Mucosa of descending colon (tissue), 3 donors: ENCODE measurements around the gene GALNS. TPM values are rescaled to one million over a fixed set of nuclear protein-coding genes. Genes with fewer than 3 reads are reported as not detected.
"Not testable (repeated sequence)": the region's sequence is repeated elsewhere in the genome, so short reads cannot be mapped to it uniquely, and the experiment has no call there.

Experiments
- ATAC-seq: fragments of 200-7000 bp; cut with Tn5 transposase; one replicate; pipeline ENCODE4 v1.9.1; 2020; ENCODE audit warnings: mild to moderate bottlenecking, moderate library complexity
- DNase-seq, 3 donors: peaks; one replicate each; pipeline ENCODE4 v3.0.0-alpha.2; 2020
- H3K36me3 ChIP-seq: fragments of 200-600 bp; one replicate; pipeline ENCODE4 v1.8.0; 2021; ENCODE audit warnings: low read depth, mild to moderate bottlenecking
- H3K4me1 ChIP-seq: fragments of 200-600 bp; one replicate; pipeline ENCODE4 v1.8.0; 2021; ENCODE audit warnings: low read depth, mild to moderate bottlenecking
- H3K4me3 ChIP-seq: fragments of 200-600 bp; one replicate; pipeline ENCODE4 v1.8.0; 2021; ENCODE audit warnings: mild to moderate bottlenecking
- H3K9me3 ChIP-seq: fragments of 200-600 bp; one replicate; pipeline ENCODE4 v1.8.0; 2021; ENCODE audit warnings: mild to moderate bottlenecking
- intact Hi-C, 2 donors: fragments of 100-400 bp; cut with DNase I in 1 of 2; cut with micrococcal nuclease in 1 of 2; formaldehyde crosslinking; loops; one replicate each; pipeline versions ENCODE4 v1.11.0 to v1.11.1; 2022; cut with DNase I, micrococcal nuclease
- total RNA-seq, 3 donors: library from RNA; stranded (reverse); fragmentation: NEBNext Ultra II Directional in 2 of 3; extraction: Animal tissue kit (Norgen Biotek cat#: 25700) in 2 of 3; gene quantifications; one replicate each; pipeline versions ENCODE4 v1.2.1 to v1.2.4, GENCODE V29; 2021 to 2023
- TF ChIP-seq, protein P1 (sequence below): fragments of 200-600 bp; IDR thresholded peaks from one replicate; pipeline ENCODE4 v1.8.0; 2022; ENCODE audit warnings: antibody characterized with exemption, mild to moderate bottlenecking
- donor health status: DM: no; HTN: no; CAD: no; lungs with moderate emphysema.
- donor health status: DM: no; HTN: no; CAD: no.
- donor health status: DM: no; HTN: yes; CAD: no.

The GALNS gene
- total RNA-seq, 3 donors from 2014 or later: 37.4 to 65.3 (median 44.0) TPM

- Histone ChIP-seq H3K4me1 (no peaks in the 10 kb centered on the region), H3K9me3 (no peaks in the 10 kb centered on the region), H3K4me3 (no peak overlapping the region), H3K36me3 (no peaks in the 10 kb centered on the region)
- no peak for ATAC-seq
- no peak for DNase-seq
- TF ChIP-seq, protein P1, sequence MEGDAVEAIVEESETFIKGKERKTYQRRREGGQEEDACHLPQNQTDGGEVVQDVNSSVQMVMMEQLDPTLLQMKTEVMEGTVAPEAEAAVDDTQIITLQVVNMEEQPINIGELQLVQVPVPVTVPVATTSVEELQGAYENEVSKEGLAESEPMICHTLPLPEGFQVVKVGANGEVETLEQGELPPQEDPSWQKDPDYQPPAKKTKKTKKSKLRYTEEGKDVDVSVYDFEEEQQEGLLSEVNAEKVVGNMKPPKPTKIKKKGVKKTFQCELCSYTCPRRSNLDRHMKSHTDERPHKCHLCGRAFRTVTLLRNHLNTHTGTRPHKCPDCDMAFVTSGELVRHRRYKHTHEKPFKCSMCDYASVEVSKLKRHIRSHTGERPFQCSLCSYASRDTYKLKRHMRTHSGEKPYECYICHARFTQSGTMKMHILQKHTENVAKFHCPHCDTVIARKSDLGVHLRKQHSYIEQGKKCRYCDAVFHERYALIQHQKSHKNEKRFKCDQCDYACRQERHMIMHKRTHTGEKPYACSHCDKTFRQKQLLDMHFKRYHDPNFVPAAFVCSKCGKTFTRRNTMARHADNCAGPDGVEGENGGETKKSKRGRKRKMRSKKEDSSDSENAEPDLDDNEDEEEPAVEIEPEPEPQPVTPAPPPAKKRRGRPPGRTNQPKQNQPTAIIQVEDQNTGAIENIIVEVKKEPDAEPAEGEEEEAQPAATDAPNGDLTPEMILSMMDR: no peak
- intact Hi-C loops: no loop called here
Measured at GRCh38 chr16:88892065-88892464, 35.3 kb upstream of the GALNS start.

- no peak for DNase-seq
- Histone ChIP-seq H3K4me1 (no peaks in the 10 kb centered on the region), H3K9me3 (no peaks in the 10 kb centered on the region), H3K36me3 (no peaks in the 10 kb centered on the region), H3K4me3 (no peak overlapping the region)
- no peak for ATAC-seq
- TF ChIP-seq, protein P1: no peak
- intact Hi-C loops: no loop called here
Measured at GRCh38 chr16:88891083-88891482, 34.3 kb upstream of the GALNS start.

- ATAC-seq, H3K4me3 ChIP-seq, H3K4me1 ChIP-seq, DNase-seq, H3K9me3 ChIP-seq, intact Hi-C loops, H3K36me3 ChIP-seq: not testable (repeated sequence)
Measured at GRCh38 chr16:88889702-88890352, 33.1 kb upstream of the GALNS start.

DNA sequence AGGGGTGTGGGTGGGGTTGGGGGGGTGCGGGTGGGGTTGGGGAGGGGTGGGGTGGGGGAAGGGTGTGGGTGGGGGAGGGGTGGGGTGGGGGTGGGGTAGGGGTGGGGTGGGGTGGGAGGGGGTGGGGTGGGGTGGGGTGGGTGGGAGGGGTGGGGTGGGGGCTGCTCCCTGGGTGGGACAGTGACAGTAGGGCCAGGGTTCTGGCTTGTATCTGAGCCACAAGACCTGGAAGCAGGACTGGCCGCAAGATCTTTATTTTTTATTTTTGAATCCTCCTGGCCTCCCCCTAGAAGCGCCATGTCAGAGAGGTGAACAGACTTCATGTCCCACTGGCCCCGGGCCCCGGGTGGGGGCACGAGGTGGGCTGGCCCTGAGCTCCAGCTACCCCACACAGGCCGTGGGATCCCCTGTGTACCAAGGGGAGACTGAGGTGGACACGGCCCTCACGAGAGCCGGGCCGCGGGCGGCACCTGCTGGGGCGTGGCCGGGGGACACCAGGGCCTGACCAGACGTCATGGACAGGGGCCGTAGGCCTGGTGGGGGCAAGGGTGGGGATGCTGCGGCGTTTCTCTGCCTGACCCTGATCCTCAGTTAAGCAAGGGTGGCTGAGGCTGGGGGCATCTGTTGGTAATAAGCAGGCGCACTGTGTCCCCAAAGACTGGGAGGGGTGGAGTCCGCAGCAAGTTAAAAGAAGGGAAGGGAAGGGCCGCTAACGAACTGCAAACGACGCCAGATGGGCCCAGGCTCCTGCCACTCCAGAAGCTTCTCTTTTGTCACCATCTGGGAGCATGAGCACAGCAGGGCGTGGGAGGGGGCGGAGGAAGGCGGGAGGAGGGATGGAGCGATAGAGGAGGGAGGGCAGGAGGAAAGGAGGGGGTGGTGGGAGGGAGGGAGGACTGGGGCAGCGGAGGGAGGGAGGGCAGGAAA is 32.0 kb upstream of the GALNS start:
- no peaks in the 10 kb centered on the region for H3K9me3 ChIP-seq
- TF ChIP-seq, protein P1: no peak
- no peak overlapping the region for H3K4me3 ChIP-seq
- DNase-seq: peak in 1 of 3 donors; percentile 16
- no peaks in the 10 kb centered on the region for H3K36me3 ChIP-seq
- no peaks in the 10 kb centered on the region for H3K4me1 ChIP-seq
- intact Hi-C loops: no loop called here
- ATAC-seq: peak; percentile 28

DNA sequence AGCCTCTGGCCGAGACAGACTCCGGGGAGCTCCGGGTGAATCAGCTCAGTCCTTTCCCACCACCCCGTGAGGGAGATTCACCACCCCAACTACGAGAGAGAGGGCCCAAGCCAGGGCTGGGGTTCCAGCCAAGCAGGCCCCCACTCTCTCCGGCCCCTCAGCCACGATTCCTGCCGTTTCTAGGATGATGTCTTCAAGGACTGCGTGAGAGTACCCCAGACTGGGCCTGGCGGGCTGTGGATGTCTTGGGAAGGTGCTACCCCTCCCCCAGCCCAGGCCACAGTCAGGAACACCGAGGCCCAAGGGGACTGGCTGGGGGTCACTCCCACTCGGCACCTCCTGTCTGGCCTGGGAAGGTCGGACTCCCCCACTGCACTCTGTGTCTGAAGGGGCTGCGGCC is 31.3 kb upstream of the GALNS start:
- Histone ChIP-seq H3K36me3 (no peaks in the 10 kb centered on the region), H3K4me3 (no peak overlapping the region), H3K9me3 (no peaks in the 10 kb centered on the region), H3K4me1 (no peaks in the 10 kb centered on the region)
- ATAC-seq (no peak), DNase-seq (no peak)
- intact Hi-C loops: no loop called here
- TF ChIP-seq, protein P1: no peak
